GM21723 (cell line): ENCODE measurements around the gene NR2F2.
A peak's percentile ranks its signal among the peaks of the same experiment; 100 is the strongest.

Experiments
- ATAC-seq: cut with Tn5 transposase; IDR thresholded peaks from one replicate; pipeline ENCODE4 v1.9.1; 2021; ENCODE audit warnings: mild to moderate bottlenecking, moderate library complexity; ENCODE audit not compliant: unreplicated experiment

NR2F2 gene

GRCh38 chr15:96341513-96342405 is 11.3 kb downstream of the NR2F2 start:
- no peak for ATAC-seq

GRCh38 chr15:96342406-96343112 is 12.1 kb downstream of the NR2F2 start:
- no peak for ATAC-seq

GRCh38 chr15:96343113-96344059 is 12.9 kb downstream of the NR2F2 start:
- ATAC-seq: no peak

- ATAC-seq: no peak
These were observed 13.7 kb downstream of the NR2F2 start for GRCh38 chr15:96344060-96344705.

- no peak for ATAC-seq
These were observed 14.4 kb downstream of the NR2F2 start for GRCh38 chr15:96344706-96345559.

GRCh38 chr15:96345560-96346399 is 15.3 kb downstream of the NR2F2 start:
- ATAC-seq: peak; percentile 81

- ATAC-seq: no peak
These were observed 16.0 kb downstream of the NR2F2 start for GRCh38 chr15:96346409-96346970.

- no peak for ATAC-seq
These were observed 16.9 kb downstream of the NR2F2 start for GRCh38 chr15:96347181-96348111.

- ATAC-seq: no peak
These were observed 17.9 kb downstream of the NR2F2 start for GRCh38 chr15:96348112-96349027.

GRCh38 chr15:96349034-96349856 is 18.7 kb downstream of the NR2F2 start:
- ATAC-seq: no peak

- no peak for ATAC-seq
These were observed 19.6 kb downstream of the NR2F2 start for GRCh38 chr15:96349857-96350720.

GRCh38 chr15:96350934-96351724 is 20.6 kb downstream of the NR2F2 start:
- no peak for ATAC-seq

GRCh38 chr15:96351761-96352603 is 21.5 kb downstream of the NR2F2 start:
- no peak for ATAC-seq
